Breast epithelium (tissue), 4 donors: ENCODE measurements around the gene AZU1. TPM values are rescaled to one million over a fixed set of nuclear protein-coding genes. Genes with fewer than 3 reads are reported as not detected.
"Not testable (repeated sequence)": the region's sequence is repeated elsewhere in the genome, so short reads cannot be mapped to it uniquely, and the experiment has no call there.

ENCODE experiments used
- DNase-seq, 2 donors: peaks; one replicate each; pipeline ENCODE4 v3.0.0-alpha.2; 2019; ENCODE audit warnings: low spot score in 2 of 2
- H3K27ac ChIP-seq, 2 donors: fragments of 200-600 bp; sonication (generic) in 1 of 2; one replicate each; pipeline ENCODE4 v1.5.1; 2016 to 2019; ENCODE audit warnings: mild to moderate bottlenecking in 1 of 2
- H3K27me3 ChIP-seq, 2 donors: fragments of 200-600 bp; sonication (generic) in 1 of 2; one replicate each; pipeline versions ENCODE4 v1.5.1 to v1.6.0; 2017 to 2019; ENCODE audit warnings: control low read depth in 1 of 2, mild to moderate bottlenecking in 1 of 2
- H3K36me3 ChIP-seq: fragments of 200-600 bp; one replicate; pipeline ENCODE4 v1.5.1; 2019
- H3K4me1 ChIP-seq, 2 donors: fragments of 200-600 bp; sonication (generic); one replicate each; pipeline ENCODE4 v1.5.1; 2016 to 2019; ENCODE audit warnings: control low read depth in 1 of 2
- H3K4me3 ChIP-seq, 3 donors: fragments of 200-600 bp; sonication (generic); 1 replicate in 2 of 3; 2 replicates in 1 of 3; pipeline ENCODE4 v1.5.1; 2016 to 2019; ENCODE audit warnings: mild to moderate bottlenecking in 3 of 3, moderate library complexity in 2 of 3
- H3K9me3 ChIP-seq, 2 donors: fragments of 200-600 bp; sonication (generic) in 1 of 2; one replicate each; pipeline ENCODE4 v1.5.1; 2016 to 2019; ENCODE audit warnings: control low read depth in 1 of 2
- CTCF ChIP-seq, 3 donors: fragments of 450-650 bp; IDR thresholded peaks; one replicate each; pipeline ENCODE4 v1.5.1; 2016 to 2017; ENCODE audit warnings: antibody characterized with exemption in 3 of 3, mild to moderate bottlenecking in 3 of 3, moderate library complexity in 3 of 3
- POLR2A ChIP-seq: fragments of 450-650 bp; IDR thresholded peaks from one replicate; pipeline ENCODE4 v1.6.1; 2016; ENCODE audit warnings: antibody characterized with exemption, mild to moderate bottlenecking, moderate library complexity
- POLR2AphosphoS5 ChIP-seq, 3 donors: sonication (generic); formaldehyde crosslinking; IDR thresholded peaks; one replicate each; pipeline ENCODE4 v1.6.1; 2017; ENCODE audit warnings: antibody characterized with exemption in 3 of 3
- intact Hi-C: fragments of 100-400 bp; cut with DNase I; formaldehyde crosslinking; loops from one replicate; pipeline ENCODE4 v1.15.1; 2023; ENCODE audit warnings: low total_unique reads
- total RNA-seq, 3 donors: library from RNA; depleted of rRNA; stranded (reverse); fragments of >200 nt; gene quantifications; one replicate each; pipeline ENCODE4 v1.1.0, GENCODE V29; 2016

AZU1 gene
- total RNA-seq, 3 donors from 2014 or later = 0.29 TPM; not detected in 2

DNA sequence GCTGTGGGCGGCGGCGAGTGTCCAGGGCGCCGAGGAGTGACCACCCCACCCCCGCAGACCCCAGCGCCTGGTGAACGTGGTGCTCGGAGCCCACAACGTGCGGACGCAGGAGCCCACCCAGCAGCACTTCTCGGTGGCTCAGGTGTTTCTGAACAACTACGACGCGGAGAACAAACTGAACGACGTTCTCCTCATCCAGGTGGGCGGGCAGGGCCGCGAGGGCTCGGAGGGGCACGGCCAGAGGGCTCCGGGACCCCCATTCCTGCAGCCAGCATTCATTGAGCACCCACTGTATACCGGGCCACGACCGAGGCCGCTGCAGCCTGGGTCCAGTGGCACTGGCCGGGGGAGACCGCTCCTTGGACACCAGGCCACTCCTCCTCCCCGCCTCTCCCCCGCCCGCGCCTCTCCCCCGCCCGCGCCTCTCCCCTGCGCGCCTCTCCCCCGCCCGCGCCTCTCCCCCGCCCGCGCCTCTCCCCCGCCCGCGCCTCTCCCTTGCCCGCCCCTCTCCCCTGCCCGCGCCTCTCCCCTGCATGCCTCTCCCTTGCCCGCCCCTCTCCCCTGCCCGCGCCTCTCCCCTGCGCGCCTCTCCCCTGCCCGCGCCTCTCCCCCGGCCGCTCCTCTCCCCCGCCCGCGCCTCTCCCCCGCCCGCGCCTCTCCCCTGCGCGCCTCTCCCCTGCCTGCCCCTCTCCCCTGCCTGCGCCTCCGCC, 16.4 kb downstream of the AZU1 start:
- Histone ChIP-seq H3K27ac (no peak overlapping the region), H3K4me3 (peak overlapping the region; percentile 16 to 64 (median 43)), H3K9me3 (no peaks in the 10 kb centered on the region), H3K4me1 (peaks cover 6 to 8% of the 10 kb centered on the region in 2 donors), H3K36me3 (no peaks in the 10 kb centered on the region), H3K27me3 (peaks cover 4 to 23% of the 10 kb centered on the region in 2 donors)
- intact Hi-C loops = no loop called here
- DNase-seq = no peak
- TF ChIP-seq CTCF (IDR thresholded peaks at IDR 0.05) = no peak
- no peak for TF ChIP-seq POLR2A
- no peak for TF ChIP-seq POLR2AphosphoS5 (IDR thresholded peaks at IDR 0.05)

- H3K9me3 ChIP-seq = no peaks in the 10 kb centered on the region
- no peak overlapping the region for H3K27ac ChIP-seq
- peaks cover 4 to 20% of the 10 kb centered on the region in 2 donors for H3K27me3 ChIP-seq
- intact Hi-C loops = no loop called here
- no peaks in the 10 kb centered on the region for H3K36me3 ChIP-seq
- TF ChIP-seq CTCF (IDR thresholded peaks at IDR 0.05) (no peak), POLR2AphosphoS5 (IDR thresholded peaks at IDR 0.05) (no peak), POLR2A (no peak)
- DNase-seq = no peak
- peaks cover 6 to 8% of the 10 kb centered on the region in 2 donors for H3K4me1 ChIP-seq
- no peak overlapping the region for H3K4me3 ChIP-seq
Observed at GRCh38 chr19:844546-844971, 16.9 kb downstream of the AZU1 start.

GRCh38 chr19:845707-846521, 18.3 kb downstream of the AZU1 start:
- no peak for DNase-seq
- Histone ChIP-seq H3K9me3 (no peaks in the 10 kb centered on the region), H3K36me3 (no peaks in the 10 kb centered on the region), H3K27ac (no peak overlapping the region), H3K27me3 (peaks cover 4 to 18% of the 10 kb centered on the region in 2 donors), H3K4me1 (peaks cover 6 to 8% of the 10 kb centered on the region in 2 donors), H3K4me3 (no peak overlapping the region)
- intact Hi-C loops = no loop called here
- no peak for TF ChIP-seq POLR2AphosphoS5 (IDR thresholded peaks at IDR 0.05)
- TF ChIP-seq CTCF (IDR thresholded peaks at IDR 0.05) = no peak
- no peak for TF ChIP-seq POLR2A

DNA sequence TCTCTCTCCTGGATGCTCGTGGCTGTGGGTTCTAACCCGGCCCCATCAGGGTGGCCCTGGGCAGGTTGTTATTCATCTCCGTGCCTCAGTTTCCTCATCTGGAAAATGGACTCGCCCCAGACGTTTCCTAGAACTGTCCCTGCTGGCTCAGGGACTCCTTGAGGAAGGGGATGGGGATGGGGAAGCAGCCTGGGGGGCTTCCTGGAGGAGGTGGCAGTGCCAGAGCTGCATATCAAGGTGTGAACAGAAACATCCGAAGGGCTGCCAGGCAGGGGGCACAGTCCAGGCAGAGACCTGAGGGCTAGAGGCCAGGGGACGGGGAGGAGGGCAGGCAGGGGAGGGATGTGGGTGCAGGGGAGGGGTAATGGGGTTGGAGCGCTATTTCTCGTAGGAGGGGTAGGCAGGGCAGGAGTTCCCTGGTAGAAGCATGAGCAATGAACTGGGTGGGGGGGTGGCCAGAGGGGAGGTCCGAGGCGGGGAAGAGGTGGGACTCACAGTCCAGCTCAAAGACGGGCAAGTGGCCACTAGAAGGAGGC, 20.8 kb downstream of the AZU1 start:
- DNase-seq = no peak
- Histone ChIP-seq H3K9me3 (no peaks in the 10 kb centered on the region), H3K36me3 (no peaks in the 10 kb centered on the region), H3K27ac (no peak overlapping the region), H3K27me3 (peaks cover 11 to 31% of the 10 kb centered on the region in 2 donors), H3K4me1 (peaks cover 5 to 6% of the 10 kb centered on the region in 2 donors), H3K4me3 (no peak overlapping the region)
- intact Hi-C loops = no loop called here
- TF ChIP-seq POLR2AphosphoS5 (IDR thresholded peaks at IDR 0.05) = no peak
- no peak for TF ChIP-seq POLR2A
- TF ChIP-seq CTCF (IDR thresholded peaks at IDR 0.05) = no peak

GRCh38 chr19:849195-849594, 21.6 kb downstream of the AZU1 start:
- intact Hi-C loops, H3K4me3 ChIP-seq, H3K4me1 ChIP-seq, H3K27ac ChIP-seq, DNase-seq, H3K36me3 ChIP-seq, H3K9me3 ChIP-seq: not testable (repeated sequence)
- peaks cover 6 to 28% of the 10 kb centered on the region in 2 donors for H3K27me3 ChIP-seq
